GM06990 (cell line): ENCODE results near the gene VAT1L.

Source experiments
- DNase-seq: peaks from one replicate; pipeline ENCODE4 v3.0.0-alpha.2; 2011; ENCODE audit not compliant: insufficient read length; ENCODE audit errors: extremely low read depth
- H3K27me3 ChIP-seq: replicated peaks from 2 replicates; pipeline ENCODE4 v1.6.0; 2011; ENCODE audit warnings: low read length; ENCODE audit not compliant: control insufficient read depth, insufficient read depth
- H3K36me3 ChIP-seq: 2 replicates; pipeline ENCODE4 v1.5.1; 2011; ENCODE audit warnings: low read length; ENCODE audit not compliant: control insufficient read depth, insufficient read depth
- H3K4me3 ChIP-seq: replicated peaks from 2 replicates; pipeline ENCODE4 v1.5.1; 2011; ENCODE audit warnings: low read depth, mild to moderate bottlenecking, control low read depth, low read length
- TF ChIP-seq, protein P1 (sequence below): IDR thresholded peaks from 2 replicates; pipeline ENCODE4 v1.5.1; 2011; ENCODE audit warnings: low read length, control low read depth, mild to moderate bottlenecking, inconsistent platforms; ENCODE audit not compliant: insufficient read depth, poor library complexity, severe bottlenecking

VAT1L gene

DNA sequence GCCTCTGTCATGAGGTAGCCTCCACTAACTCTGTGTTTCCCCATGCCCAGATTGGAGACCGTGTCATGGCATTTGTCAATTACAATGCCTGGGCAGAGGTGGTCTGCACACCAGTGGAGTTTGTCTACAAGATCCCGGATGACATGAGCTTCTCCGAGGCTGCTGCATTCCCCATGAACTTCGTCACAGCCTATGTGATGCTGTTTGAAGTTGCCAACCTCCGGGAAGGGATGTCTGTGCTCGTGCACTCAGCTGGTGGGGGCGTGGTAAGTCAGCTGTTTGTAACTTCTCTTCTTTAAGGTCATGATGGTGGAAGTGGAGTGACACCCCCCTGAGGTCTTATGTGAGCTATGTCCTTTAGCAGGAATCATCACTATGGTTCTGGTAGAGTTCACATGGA, 36.8 kb downstream of the VAT1L start:
- H3K27me3 ChIP-seq: no peaks in the 10 kb centered on the region; the same call in none of the 2 replicates
- no peak overlapping the region for H3K4me3 ChIP-seq
- no peaks in the 10 kb centered on the region for H3K36me3 ChIP-seq
- TF ChIP-seq, protein P1, sequence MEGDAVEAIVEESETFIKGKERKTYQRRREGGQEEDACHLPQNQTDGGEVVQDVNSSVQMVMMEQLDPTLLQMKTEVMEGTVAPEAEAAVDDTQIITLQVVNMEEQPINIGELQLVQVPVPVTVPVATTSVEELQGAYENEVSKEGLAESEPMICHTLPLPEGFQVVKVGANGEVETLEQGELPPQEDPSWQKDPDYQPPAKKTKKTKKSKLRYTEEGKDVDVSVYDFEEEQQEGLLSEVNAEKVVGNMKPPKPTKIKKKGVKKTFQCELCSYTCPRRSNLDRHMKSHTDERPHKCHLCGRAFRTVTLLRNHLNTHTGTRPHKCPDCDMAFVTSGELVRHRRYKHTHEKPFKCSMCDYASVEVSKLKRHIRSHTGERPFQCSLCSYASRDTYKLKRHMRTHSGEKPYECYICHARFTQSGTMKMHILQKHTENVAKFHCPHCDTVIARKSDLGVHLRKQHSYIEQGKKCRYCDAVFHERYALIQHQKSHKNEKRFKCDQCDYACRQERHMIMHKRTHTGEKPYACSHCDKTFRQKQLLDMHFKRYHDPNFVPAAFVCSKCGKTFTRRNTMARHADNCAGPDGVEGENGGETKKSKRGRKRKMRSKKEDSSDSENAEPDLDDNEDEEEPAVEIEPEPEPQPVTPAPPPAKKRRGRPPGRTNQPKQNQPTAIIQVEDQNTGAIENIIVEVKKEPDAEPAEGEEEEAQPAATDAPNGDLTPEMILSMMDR: no peak
- no peak for DNase-seq

DNA sequence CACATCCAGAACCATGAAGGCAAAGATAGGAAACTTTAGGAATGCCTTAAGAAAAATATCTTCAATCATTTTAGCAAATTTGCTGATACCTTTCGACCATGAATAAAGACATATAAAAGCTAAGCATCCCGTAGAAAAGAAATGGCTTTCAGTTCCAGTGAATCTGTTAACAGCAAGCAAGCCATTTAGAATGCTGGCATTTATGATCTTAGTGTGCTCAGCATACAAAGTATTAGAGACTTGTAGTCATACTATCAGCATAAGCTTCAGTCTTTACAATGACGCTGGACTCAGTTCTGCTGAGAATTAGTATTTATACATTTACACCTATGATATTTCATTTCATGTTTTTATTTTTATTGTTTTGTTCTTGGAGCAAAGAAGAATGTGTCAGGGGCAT, 38.7 kb downstream of the VAT1L start:
- no peak for DNase-seq
- no peaks in the 10 kb centered on the region; the same call in none of the 2 replicates for H3K27me3 ChIP-seq
- TF ChIP-seq, protein P1: no peak
- H3K36me3 ChIP-seq: no peaks in the 10 kb centered on the region
- no peak overlapping the region for H3K4me3 ChIP-seq

DNA sequence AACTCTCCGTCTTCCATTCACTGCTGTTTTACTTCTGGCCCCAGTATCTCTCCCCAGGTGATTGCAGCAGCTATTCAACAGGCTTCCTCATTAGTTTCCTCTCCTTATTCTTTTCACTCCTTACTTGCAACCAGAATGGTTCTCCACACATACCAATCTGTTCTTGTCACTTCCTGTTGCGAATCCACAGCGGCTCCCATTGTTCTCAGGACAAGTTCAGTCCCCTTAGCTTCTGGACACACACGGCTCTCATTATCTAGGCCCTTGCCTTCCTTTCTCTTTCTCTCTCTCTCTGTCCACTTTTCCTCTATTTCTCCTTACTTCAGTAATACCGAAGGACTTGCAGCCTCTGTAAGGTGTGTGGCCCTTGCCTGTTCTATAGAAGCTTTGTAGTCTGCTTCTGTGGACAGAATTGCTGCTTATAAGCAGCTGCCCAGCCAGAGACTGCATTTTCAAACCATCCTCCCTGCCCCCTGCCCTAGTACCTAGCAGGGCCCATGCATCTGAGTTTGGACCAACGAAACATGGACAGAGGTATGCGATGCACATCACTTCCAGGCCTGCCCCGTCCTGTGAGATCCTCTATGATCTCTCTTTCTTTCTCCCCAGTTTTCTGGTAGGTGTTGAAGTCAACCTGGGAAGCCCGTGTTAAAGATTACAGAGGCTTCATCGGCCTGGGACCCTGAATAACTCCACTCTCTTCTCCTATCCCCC, 45.7 kb downstream of the VAT1L start:
- TF ChIP-seq, protein P1: no peak
- DNase-seq: no peak
- Histone ChIP-seq H3K4me3 (no peak overlapping the region), H3K27me3 (no peaks in the 10 kb centered on the region; the same call in 1 of the 2 replicates), H3K36me3 (no peaks in the 10 kb centered on the region)

DNA sequence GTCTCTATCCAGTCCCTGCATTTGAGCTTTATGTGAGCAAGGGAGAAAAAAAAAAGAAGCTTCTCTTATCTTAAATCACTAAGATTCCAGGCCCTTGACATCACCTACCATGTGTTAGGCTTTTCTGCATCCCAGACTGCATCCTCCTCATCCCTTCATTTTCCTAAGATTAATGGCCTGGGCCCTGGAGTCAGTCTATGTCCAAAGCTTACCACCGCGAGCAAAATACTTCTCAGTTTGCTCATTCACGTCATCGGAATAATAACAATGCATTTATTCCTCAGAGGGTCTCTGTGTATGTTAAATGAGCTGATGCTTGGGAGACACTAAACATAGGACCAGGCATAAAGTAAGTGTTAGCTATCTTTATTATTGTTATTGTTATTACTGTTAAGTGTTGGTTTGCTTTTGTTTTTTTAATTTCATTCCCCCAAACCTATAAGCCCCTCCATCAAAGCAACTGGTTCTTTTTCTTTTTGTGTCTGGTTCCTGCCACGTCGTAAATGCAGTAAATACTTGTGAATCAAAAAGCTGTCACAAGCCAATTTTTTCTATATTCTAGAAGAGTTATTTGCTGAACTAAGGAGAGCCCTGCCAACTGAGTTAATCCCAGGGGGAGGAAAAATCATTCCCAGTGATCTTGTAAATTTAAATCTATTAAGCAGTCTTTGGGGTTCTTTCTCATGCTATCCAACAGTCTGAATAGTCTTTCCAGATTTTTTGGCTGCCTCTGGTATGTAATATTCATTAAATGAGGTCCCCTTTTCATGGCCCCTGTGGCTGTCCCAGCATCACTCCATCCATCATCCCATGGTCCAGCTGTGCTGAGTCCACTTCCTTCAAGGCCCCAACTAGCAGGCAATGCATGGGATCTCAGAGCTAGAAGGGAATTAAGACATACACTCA, 46.5 kb downstream of the VAT1L start:
- no peaks in the 10 kb centered on the region for H3K36me3 ChIP-seq
- TF ChIP-seq, protein P1: no peak
- no peaks in the 10 kb centered on the region for H3K27me3 ChIP-seq
- DNase-seq: no peak
- no peak overlapping the region for H3K4me3 ChIP-seq

DNA sequence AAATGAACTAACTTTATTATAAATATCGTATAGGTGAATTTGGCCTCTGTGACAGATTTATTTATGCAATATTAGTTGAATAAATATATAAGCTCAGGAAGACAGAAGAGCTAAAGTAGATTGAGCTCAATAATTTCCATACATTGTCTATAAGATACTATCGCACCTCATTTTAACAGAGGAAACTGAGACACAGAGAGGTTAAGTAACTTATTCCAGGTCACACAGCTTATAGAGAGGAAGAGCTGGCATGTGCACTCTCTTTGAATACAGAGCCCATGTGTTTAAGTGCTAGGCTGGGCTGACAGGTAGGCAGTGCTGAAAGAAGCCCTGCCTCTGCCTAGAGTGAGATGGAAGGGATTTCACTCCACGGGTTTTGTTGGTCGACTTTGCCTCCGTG, 48.4 kb downstream of the VAT1L start:
- no peaks in the 10 kb centered on the region for H3K27me3 ChIP-seq
- no peak overlapping the region for H3K4me3 ChIP-seq
- no peaks in the 10 kb centered on the region for H3K36me3 ChIP-seq
- no peak for DNase-seq
- TF ChIP-seq, protein P1: no peak
